NCI-H69 (cell line): Measurements from ENCODE around the gene TAC4.

Experiments used
- DNase-seq: peaks from one replicate; lab custom pipeline; 2025; lab: John Stamatoyannopoulos, UW

TAC4 gene

GRCh38 chr17:49809056-49809455 lies 38.8 kb downstream of the TAC4 start:
- DNase-seq, result no peak

DNA sequence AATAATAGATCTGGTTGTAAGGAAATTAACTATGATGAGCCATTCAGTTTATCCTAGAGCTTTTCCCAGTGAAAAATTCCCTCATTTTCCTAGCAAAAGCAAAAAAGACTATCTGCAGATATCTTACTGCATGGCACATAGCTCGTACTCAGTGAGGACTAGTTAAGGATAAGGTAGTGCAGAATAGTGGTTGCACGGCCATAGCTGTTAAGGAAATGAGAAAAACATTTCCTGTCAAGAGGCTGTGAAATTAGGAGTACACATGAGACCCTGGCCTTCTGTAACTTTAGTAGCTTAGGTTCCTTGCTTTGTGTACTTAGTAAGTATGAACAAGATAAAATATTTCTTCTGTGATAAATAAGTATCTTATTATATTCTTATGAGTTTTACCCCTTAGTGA lies 49.1 kb downstream of the TAC4 start:
- no peak for DNase-seq

- no peak for DNase-seq
Observed at GRCh38 chr17:49798182-49798581, 49.7 kb downstream of the TAC4 start.

DNA sequence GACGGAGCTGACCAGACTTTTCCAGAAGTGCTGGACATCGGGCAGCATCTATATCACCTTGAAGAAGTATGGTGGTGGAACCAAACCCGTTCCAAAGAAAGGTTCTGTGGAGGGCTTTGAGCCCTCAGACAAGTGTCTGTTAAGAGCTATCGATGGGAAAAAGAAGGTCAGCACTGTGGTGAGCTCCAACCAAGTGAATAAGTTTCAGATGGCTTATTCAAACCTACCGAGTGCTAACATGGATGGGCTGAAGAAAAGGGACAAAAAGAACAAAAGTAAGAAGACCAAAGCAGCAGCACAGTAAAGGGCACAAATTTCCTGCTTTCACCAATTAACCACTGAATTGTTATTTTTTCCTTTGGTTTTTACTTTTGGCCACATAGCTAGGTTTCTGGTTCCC lies 52.5 kb downstream of the TAC4 start:
- DNase-seq, result no peak

DNA sequence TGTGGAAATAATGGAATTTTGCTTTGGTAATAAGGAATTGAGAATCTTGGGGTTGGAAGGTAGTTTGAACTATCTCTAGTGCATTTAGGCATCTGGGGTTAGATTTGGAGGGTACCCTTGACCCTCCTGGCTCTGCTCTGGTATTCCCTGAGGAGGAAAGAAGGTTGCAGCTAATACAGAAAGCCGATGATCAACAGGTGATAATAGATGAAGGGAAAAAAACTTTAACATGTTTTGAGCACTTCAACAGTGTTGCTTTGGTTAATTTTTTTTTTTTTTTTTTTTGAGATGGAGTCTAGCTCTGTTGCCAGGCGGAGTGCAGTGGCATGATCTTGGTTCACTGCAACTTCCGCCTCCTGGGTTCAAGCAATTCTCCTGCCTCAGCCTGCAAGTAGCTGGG lies 54.6 kb downstream of the TAC4 start:
- DNase-seq, result no peak

- DNase-seq, result no peak
Observed at GRCh38 chr17:49789243-49789578, 58.7 kb downstream of the TAC4 start.

DNA sequence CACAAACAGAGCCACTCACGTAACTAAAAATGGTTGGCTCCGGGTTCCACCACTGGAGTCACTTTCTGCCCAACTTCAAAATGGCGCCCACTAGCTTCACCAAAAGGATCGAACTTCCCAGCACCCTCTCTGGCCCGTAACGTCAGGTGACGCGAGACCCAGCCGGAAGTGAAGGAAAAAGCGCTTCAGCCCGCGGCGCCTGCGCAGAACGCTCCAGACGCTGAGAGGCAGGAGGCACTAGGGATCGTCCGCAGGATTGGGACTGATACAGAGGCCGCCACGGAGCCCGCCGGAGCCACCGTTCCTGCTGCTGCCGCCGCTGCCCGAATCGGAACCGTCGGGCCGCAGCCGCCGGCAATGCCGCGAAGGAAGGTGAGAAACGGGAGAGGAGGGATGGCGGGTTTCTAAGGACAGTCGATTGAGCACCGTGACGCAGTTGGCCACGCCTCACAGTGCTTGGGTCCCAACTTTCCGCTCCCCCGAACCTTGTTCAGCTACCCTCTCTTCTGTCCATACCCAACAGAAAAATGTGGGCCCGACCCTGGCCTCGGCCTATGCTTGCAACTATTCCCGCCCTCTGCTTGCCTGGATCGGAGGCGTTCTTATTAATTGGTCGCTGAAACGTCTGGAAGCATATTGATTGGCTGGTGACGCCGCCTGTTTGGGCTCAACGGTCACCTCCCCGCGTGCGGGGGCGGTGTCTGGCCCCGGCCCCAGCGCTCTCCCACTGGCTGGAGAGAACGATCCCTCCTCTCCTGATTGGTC lies 59.2 kb downstream of the TAC4 start, which contains the start of gene KAT7:
Gene KAT7 (plus strand): TSS at position 204 of the 765 bp plus-strand sequence. CDS start 154 bp downstream, at position 358.
- peak; percentile 100 for DNase-seq
